Right lobe of liver (tissue), 4 donors: ENCODE data around the gene MRPL36.

ENCODE experiments used
- POLR2A ChIP-seq: fragments of 450-650 bp; IDR thresholded peaks from one replicate; pipeline ENCODE4 v1.6.1; 2017; ENCODE audit warnings: antibody characterized with exemption, mild to moderate bottlenecking
- TF ChIP-seq, protein P1 (sequence below), 4 donors: fragments of 200-600 bp in 3 of 4; fragments of 450-650 bp in 1 of 4; IDR thresholded peaks; one replicate each; pipeline versions ENCODE4 v1.5.1 to v1.8.0; 2016 to 2022; ENCODE audit warnings: antibody characterized with exemption in 4 of 4, mild to moderate bottlenecking in 2 of 4
- donor health status: DM: no; HTN: no; CAD: no.
- donor health status: DM: no; HTN: no; CAD: no.
- donor health status: DM: no; HTN: yes; CAD: no.

DNA sequence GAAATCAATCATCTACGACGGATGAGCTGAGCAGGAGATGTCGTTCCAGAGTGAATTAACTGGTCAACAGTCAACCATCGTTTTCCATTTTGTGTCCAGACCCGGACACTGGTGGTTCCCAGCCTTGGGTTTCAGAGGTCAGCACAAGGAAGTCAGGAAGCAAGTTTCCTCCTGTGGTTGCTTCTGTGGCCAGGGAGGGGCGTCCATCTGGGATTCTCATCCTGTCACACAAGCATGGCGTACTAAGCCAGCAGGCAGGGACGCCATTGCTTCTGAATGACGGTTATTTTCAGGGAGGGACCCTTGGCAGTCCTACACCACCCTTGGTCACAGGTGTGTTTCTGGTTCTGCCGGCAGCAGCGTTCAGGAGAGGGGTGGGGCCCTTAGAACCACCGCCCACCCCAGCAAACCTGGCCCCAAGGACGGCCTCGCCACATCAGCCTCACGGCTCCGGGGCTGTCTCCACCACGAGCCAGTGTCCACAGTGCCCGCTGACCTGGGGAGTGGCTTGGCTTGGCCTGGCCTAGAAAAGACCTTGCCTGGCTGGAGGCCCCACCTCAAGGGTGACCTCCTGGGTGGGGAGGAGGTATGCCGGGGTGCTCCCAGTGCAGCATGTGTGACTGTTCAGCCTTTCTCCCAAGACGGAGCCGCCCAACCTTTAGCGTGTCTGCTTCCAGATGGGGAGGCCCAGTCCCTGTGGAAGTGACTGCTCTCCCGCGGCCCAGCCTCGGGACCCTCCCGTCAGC is 26.8 kb upstream of the MRPL36 start:
- TF ChIP-seq, protein P1, sequence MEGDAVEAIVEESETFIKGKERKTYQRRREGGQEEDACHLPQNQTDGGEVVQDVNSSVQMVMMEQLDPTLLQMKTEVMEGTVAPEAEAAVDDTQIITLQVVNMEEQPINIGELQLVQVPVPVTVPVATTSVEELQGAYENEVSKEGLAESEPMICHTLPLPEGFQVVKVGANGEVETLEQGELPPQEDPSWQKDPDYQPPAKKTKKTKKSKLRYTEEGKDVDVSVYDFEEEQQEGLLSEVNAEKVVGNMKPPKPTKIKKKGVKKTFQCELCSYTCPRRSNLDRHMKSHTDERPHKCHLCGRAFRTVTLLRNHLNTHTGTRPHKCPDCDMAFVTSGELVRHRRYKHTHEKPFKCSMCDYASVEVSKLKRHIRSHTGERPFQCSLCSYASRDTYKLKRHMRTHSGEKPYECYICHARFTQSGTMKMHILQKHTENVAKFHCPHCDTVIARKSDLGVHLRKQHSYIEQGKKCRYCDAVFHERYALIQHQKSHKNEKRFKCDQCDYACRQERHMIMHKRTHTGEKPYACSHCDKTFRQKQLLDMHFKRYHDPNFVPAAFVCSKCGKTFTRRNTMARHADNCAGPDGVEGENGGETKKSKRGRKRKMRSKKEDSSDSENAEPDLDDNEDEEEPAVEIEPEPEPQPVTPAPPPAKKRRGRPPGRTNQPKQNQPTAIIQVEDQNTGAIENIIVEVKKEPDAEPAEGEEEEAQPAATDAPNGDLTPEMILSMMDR (IDR thresholded peaks at IDR 0.05) = no peak
- TF ChIP-seq POLR2A = no peak
